Activated T-cell treated with anti-CD3 and anti-CD28 coated beads, Interleukin-2, amount 50 U/mL, for 48 hours (primary cell): Measurements from ENCODE around the gene FAM13B.
"Not testable (repeated sequence)": the region's sequence is repeated elsewhere in the genome, so short reads cannot be mapped to it uniquely, and the experiment has no call there.

Experiments used
- DNase-seq, 2 experiments: peaks; one replicate each; pipeline ENCODE4 v3.0.0-alpha.2; 2020

FAM13B gene

DNA sequence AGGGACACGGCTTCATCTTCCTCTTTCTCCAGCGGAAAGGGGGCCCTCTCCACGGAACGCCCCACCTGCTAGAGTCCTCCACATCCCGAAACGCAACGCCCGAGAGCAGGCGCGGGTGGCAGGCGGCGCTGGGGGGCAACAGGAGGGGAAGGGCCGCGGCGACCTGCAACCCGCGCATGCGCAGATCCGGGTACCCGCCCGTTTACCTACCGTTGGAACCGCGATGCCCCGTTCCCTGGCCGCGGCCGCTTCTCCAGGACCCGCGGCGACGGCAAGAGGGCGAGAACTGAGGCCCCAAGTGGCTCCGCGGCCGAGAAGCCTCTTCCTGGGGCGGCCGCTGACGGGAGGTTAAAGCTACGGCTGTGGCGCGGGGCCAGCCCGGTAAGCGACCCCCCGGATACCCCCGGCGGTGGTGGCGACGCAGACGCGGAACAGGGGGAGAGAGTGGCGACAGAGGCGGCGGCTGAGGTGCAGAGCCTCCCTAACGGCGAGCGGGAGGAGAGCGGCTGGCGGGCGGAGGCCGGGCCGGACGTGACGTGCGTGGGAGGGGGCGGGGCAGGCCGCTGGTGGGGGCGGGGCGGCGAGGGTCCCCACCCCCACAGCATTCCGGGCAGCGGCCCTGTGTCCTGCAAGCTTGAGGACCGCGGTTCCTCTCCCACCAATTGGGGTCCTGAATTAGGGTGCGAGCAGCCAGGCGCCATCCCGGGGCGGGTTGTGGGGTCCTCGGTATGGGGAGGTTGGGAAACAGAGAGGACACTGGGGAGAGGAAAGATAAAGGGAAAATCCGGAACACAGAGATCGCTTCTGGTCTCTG lies at the start of gene FAM13B:
FAM13B (minus strand) TSS at position 508 of the 814 bp plus-strand sequence. CDS start 13,968 bp downstream, outside the sequence.
- DNase-seq, result peak; percentile 84 to 87

DNA sequence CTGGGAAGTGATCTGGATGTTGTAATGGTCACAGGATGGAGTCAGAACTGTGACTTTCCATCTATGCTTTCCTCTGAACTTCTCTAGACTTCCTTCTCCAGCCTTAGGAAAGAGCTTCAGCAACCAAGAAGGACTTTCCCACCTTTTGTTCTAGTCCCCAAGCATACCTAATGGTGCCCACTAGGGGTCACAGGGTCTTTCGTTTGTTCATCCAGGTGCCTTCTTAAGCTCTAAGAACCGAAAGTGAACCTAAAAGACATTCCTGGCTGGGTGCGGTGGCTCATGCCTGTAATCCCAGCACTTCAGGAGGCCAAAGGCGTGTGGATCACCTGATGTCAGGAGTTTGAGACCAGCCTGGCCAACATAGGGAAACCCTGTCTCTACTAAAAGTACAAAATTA lies 49.2 kb upstream of the FAM13B start:
- no peak for DNase-seq

DNA sequence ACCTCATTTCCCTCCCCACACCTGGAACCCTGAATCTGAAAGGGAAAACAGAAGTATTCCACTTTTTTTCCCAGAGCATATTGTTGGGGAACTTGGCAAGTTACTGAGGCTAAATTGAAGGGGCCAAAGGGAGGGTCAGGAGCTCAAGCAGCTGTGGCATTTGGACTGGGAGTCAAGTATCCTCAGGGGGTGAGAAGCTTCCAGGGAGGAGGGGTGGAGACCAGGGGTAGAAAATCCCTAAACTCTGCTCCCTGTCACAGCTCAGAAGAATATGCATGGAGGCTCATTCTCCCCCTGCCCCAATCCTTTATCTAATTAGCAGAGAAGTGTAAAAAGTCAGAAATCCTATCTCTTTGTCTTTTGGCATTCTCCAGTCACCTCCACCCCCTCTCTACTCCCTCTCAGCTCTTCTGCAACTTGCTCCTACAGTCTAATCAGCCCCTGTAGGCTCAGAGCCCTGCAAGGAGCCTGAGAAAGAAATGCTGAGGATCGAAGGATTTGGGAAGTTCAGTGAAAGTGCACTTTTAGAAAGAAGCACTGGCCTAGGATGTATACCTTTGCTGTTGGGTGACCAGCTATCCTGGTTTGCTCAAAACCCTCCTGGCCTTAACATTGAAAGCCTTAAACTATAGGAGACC lies 45.2 kb upstream of the FAM13B start:
- DNase-seq, result no peak

DNA sequence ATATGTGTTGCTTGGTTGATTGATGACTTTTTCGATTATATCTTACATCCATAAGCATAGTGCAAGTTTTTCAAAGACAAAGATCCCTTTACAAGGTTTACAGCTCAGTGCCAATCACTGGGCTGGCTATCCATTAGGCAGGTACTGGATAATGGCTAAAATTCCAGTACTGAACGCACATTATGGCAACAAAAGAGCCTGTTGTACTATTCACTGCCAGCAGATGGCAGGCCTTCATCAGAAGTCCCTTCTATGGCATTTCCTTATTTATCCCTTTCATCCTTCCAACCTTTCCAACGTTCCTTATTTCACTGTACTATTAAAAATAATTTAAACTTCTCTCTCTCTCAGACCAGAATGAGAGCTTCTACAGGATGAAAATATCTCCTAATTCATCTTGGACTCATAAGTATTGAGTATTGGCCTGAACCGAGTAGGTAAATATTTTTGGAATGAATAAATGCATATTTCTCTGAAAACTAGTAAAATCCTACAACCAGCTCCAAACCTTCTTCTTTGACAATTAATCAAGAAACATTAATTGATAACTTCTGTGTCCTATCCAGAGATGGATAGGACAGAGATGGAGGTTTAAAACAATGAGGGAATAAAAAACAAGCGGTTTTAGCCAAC lies 44.3 kb upstream of the FAM13B start:
- DNase-seq, result peak; percentile 49 to 59

DNA sequence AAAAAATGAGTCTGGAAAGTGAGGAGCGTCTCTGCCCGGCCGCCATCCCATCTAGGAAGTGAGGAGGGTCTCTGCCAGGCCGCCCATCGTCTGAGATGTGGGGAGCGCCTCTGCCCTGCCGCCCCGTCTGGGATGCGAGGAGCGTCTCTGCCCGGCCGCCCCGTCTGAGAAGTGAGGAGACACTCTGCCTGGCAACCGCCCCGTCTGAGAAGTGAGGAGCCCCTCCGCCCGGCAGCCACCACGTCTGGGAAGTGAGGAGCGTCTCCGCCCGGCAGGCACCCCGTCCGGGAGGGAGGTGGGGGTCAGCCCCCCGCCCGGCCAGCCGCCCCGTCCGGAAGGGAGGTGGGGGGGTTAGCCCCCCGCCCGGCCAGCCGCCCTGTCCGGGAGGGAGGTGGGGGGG lies 37.1 kb upstream of the FAM13B start:
- DNase-seq, result not testable (repeated sequence)

DNA sequence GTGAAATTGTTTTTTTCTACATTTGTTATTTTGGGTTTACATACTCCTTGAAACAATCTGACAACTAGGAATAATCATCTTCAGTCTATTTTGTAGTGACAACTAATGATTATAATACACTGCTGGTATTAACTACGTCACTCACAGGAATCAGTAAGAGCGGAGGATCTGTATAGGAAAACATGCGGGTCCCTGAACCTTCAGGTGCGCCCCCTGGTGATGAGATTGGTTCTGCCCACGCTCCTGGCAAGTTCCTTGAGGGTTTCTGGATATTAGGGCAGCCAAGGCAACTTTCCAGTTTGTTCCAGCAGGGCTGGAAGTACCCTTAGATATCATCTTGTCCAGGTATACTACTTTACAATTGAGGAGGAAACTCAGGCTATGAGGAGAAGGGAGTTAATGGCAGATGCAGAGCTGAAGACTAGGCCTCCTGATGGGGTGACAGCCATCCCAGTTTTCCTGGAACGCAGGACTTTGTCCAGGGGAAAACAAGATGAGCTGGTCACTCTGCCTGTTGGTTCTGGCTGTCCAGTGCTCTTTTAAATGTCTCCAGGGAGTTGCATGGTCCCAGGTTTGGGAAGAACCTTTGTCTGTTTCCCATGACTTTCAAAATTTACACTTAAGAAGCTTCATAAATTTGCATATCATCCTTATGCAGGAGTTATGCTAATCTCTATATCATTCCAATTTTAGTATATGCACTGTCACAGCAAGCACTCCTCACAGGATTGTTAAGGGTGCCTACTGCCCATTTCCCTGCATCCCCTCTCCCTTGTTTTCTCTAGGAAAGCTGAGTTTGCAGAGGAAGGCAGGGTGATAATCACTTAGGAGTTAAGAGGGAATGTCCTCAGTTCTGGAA lies 36.1 kb upstream of the FAM13B start:
- DNase-seq, result peak; percentile 83 to 84

DNA sequence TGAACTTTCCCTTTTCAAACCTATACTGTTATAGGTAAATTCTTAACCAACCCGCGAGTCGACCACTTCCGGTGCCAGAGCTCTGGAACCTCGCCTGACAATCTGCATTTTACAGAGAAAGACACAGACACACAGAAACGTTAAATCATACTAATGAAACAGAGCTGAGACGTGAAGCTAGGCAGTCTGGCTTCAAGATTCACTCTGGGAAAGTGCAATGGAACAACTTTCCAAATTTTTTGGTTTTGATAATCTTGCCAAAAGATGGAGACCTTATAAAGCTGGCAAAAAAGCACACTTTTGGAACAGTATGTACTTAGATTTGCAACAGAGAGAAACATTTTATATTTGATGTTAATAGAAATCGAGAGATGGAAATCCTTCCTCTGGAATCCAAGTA lies 35.1 kb upstream of the FAM13B start:
- DNase-seq, result no peak

DNA sequence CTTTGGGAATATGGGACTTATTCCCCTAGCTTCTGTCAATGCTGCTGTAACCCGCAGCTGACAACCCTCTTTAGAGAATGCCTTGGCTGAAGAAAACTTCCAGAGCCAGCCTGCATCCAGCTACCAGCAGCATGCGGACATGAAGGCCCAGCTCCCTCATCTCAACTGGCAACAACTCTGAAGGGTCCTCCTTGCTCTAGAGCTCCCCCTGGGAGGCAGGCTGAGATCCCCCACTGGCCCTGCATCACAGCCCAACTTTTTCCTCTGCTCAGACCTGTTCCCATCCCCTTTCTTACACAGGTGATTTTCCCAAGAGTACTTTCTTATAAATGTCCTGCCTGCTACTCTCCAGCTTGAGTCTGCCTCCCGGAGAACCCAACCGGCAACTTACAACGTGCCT lies 32.2 kb upstream of the FAM13B start:
- peak in 1 of 2 experiments; percentile 34 for DNase-seq

DNA sequence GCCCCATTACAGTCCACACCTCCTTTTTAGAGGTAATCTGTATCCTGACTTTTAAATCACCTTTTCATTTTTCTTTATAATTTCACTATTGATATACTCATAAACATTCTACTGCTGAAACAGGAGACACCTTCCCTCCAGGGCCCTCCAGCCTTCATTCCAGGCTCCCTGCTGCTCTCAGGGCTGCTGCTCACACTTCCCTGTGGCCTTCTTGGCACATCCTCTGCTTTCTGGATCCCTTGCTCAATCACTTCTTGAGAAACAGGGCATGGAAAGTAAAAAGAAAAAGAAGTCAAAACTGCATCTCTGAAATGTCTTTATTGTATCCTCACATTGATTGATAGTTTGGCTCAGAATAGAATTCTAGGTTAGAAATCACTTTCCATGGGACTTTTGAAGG lies 31.6 kb upstream of the FAM13B start:
- no peak for DNase-seq

DNA sequence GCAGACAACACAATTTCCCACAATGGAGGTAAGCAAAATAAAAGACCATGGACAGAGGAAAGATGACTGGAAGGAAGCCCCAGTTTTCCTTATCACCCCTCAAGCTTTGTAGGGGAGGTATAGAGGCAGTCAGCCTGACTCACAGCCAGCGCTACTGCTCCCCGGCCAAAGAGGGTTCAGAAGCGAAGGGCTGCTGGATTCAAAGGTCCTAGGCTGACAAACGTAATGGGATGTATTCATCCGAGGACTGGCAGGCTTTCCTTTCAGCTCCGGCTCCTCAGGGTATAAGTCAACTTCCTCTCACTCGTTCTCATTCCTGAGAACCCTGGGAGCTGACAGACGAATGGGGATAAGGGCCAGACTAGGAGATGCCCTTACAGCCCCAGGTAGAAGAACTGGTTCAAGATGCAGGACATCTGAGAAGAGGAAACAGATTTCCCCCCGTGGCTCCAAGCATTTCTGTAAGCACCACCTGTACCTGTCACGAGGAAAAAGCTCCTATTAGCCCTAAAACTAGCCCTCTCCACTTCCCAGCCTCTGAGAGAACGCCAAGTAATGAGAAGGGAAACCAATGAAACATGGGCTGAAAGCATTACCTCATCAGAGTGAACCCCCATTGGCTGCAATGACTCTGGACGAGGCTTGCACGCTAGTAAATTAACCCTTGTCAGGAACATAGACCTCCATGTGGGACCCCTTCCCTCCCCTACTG lies 22.1 kb upstream of the FAM13B start:
- no peak for DNase-seq

DNA sequence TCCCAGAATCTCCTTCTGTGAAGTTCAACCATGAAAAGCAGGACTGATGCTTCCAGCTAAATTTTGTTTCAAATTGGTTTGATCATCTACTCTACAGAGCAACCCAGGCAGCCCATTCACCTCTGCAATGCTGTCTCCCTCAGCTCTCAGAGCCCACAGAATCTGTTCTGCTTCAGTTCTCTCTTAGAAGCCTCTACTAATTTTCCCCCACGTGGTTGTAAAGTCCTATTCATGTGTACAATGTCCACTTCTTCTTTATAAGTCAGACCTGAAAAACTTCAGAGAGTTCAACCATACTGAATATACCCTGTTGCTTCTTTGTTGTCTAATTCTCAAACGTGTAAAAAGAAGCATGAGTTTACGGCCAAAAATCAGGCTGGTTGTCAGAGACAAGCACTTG lies 21.3 kb upstream of the FAM13B start:
- no peak for DNase-seq

DNA sequence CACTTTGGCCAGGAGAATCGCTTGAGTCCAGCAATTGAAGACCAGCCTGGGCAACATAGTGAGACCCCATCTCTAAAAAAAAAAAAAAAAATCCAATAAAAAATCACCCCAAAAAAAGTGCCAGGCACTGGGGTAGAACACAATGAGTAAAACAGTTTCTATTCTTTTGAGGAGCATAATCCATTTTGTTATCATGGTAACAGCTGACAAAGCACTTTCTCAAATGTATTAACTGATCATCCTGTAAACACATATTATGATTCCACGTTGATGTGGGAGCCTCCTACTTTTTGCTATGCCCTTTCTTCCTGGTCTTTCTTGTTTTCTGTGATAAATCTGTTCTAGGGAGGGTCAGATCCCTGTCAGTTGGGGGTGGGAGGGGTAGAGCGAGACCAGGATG lies 20.7 kb upstream of the FAM13B start:
- no peak for DNase-seq

DNA sequence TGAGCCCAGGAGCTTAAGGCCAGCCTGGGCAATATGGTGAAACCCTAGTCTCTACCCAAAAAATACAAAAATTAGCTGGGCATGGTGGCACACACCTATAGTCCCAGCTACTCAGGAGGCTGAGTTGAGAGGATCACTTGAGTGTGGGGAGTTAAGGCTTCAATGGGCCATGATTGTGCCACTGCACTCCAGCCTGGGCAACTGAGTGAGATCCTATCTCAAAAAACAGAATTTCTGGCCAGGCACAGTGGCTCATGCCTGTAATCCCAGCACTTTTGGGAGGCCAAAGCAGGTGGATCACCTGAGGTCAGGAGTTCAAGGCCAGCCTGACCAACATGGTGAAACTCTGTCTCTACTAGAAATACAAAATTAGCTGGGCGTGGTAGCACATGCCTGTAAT lies 19.8 kb upstream of the FAM13B start:
- DNase-seq, result not testable (repeated sequence)

DNA sequence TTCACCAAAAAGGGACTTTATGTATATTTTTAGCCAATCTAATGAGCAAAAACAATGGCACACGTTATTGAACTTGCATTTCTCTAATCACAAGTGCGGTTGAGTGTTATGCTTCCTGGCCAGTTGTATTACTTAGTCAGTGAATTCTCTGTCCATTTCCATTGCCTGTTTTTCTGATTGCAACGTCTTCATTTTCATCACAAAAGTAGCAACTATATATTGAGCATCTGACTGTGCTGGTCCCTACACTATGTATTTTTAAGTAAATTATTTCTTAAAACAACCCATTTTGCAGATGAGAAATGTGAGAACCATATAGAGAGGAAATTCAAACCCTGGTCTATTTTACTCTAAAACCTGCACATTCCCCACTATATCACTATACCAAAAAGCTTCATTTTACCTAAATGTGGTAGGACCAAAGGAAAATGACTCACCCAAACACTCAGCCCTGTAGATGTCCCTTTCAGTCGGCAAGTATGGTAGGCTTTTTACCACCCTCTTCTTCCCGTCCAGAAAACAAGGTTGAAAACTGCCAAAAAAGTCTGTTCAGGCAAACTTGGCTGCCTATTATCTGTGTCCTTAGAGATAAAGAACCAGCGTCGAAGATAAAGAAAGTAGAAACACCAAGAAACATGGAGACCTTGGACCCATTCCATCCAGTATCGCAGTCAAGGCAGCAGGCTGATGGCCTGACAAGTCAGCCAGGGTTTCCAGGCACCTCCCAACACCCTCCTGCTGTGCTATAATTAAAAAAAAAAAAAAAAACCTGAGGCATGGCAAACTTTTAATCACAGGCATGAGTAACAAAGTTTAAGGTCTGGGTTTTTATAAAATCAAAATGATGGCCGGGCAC lies 18.8 kb upstream of the FAM13B start:
- no peak for DNase-seq

DNA sequence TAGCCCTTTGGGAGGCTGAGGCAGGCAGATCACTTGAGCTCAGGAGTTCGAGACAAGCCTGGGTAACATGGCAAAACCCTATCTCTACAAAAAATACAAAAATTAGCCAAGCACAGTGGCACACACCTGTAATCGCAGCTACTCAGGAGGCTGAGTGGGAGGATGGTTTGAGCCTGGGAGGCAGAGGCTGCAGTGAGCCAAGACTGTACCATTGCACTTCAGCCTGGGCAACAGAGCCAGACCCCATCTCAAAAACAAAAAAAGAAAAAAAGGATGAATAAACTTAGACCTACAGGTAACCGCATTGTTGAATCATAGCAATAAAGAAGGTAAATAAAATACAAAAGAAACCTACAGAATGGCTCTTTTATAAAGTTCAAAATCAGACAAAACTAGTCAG lies 12.4 kb upstream of the FAM13B start:
- DNase-seq, result not testable (repeated sequence)

DNA sequence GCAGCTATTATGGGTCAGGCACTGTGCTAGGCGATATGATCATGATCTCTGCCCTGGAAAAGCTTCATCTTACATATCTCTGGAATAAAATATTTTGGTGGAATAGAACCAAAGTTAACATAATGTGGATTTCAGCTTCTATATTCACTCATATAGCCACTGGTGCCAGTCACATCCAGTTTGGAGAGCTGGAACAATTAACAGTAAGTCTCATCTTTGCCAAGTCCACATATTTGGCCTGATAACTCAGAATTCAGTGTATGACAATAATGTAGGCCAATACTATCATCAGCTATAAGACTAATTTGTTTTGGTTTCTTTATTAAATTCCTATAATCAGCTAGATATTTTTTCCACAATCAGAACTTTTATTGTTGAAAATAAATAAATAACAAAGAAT lies 5.9 kb upstream of the FAM13B start:
- DNase-seq, result no peak

DNA sequence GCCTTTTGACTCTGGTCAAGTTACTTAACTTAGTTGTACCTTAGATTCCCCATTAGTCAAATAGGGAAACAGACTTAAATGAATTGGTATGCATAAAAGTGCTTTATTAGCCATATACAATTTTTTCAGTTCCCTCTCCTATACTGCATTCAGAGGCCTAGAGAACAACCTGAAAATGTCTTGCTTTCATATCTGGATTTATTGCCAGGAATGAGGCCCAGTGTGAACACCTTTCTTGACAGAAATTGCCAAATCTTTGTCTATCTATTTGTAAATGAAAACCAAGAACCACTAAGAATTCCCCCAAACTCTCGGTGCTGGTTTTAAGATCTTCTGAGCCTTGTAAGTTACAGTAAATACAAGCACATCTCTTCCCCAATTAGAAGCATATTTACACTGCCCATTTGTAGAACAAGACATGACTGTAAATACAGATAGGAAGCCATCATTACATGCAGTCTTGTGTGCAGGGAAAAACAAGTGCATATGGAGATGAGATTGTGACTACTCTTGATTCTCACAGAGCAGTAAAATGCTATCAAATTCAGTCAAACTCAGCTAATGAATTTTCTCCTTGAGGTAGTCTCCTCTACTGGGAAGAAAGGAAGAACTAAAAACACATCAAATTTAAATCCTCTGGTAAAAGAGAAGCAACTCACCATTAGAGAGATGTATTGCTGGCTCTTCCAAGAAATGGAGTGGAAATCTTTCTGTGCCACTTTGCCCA lies 5.2 kb upstream of the FAM13B start:
- DNase-seq, result no peak

DNA sequence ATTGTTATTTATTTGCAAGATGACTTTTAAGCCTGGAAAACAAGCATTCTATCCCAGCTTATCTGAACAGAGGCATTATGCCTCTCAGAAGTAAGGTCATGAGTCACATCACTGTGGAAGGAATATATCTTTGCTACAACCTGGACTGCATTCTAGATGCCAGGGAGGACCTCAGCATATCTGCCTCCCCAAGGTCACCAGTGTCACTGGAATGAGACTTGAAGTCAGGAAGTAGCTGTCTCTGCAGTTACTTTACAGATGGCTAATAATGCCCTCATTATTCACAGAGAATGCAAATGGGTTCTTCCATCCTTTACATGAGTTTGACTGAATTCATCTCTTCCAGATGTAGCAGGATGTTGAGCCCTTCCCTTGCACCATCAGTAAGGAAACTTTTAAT lies 4.4 kb upstream of the FAM13B start:
- no peak for DNase-seq

DNA sequence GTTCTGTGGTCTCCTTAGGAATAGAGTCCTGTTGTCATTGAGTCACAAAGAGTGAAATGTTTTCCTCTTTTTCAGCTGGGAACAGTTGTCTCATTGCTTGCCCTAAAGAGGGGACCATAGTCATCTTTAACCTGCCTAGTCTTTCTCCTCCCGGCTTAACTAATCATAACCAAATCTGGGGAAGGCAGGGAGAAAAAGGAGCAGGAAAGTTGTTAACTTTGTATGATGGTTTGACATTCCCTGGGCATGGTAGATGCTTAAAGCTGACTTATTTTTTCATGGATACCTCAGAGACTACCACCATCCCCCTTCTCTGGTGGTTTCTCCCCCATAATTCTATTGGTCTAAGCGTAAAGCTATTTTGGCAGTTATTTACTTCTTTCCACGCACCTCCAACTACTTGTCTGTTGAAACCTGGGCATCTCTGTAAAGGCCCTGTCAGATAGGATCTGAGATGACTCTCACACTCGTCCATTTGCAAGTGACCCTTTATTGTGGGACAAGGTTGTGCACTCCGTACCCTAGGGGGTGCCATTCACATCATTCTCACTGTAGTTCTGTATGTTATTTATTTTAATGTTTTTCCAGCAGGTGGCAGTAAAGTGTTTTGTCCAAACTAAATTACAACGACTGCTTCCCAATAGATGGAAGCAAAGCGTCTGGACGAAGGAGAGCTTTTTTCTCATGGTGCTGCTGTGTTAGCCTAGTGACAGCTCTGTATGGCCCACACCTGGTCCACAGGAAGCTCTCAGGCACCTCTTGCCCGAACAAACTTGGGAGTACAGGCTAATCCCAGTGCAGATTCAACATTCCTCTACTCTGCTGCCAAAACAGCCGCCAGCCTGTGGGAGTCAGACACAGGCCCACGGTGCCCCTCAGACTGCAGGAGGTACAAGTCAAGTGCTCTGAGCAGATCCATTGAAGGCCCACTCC lies 3.0 kb upstream of the FAM13B start:
- peak; percentile 57 to 68 for DNase-seq

DNA sequence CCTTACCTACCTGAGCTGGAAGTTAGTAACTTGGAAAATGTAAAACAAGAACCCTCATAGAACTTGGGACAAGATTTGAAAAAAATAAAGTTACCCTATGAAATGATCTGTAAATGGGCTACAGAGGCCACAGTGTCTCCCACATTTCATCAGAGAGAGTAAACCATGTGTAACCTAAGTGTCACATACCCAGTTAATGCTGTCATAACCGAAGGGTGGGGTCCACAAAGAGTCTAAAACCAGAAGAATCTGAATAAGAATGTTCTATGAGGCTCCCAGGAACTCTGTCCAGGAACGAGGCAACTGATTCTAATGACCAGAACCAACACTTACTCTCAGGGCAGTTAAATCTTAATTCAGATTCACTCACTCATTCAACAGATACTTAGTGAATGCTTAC lies 1.0 kb upstream of the FAM13B start:
- DNase-seq, result no peak
